CD14-positive monocyte (primary cell): ENCODE data around the gene UBE3A. TPM values are rescaled to one million over a fixed set of nuclear protein-coding genes. Genes with fewer than 3 reads are reported as not detected.

Experiments
- DNase-seq, 3 donors: peaks; one replicate each; pipeline ENCODE4 v3.0.0-alpha.2; 2011 to 2022
- H2AFZ ChIP-seq: 2 replicates; pipeline ENCODE4 v1.6.0; 2012; ENCODE audit warnings: mild to moderate bottlenecking, low read depth, low read length, inconsistent platforms; ENCODE audit not compliant: insufficient read depth, poor library complexity, severe bottlenecking
- H3K27ac ChIP-seq, 2 donors: 1 replicate in 1 of 2; 2 replicates in 1 of 2; pipeline ENCODE4 v1.5.1; 2012 to 2013; ENCODE audit warnings: low read length in 2 of 2, control low read depth in 1 of 2, inconsistent platforms in 1 of 2, low read depth in 1 of 2, mild to moderate bottlenecking in 1 of 2
- H3K27me3 ChIP-seq, 2 donors: one replicate each; pipeline versions ENCODE4 v1.6.0 to v1.6.1; 2011 to 2013; ENCODE audit warnings: low read length in 2 of 2; ENCODE audit not compliant: control insufficient read depth in 2 of 2, insufficient read depth in 2 of 2
- H3K36me3 ChIP-seq, 2 donors: replicated peaks in 1 of 2; 1 replicate in 1 of 2; 2 replicates in 1 of 2; pipeline versions ENCODE4 v1.5.1 to v1.6.1; 2012 to 2013; ENCODE audit warnings: low read length in 2 of 2, control low read depth in 1 of 2, inconsistent platforms in 1 of 2, mild to moderate bottlenecking in 1 of 2; ENCODE audit not compliant: insufficient read depth in 2 of 2, control insufficient read depth in 1 of 2
- H3K4me1 ChIP-seq, 2 donors: 1 replicate in 1 of 2; 2 replicates in 1 of 2; pipeline versions ENCODE4 v1.5.1 to v1.6.1; 2012 to 2013; ENCODE audit warnings: low read length in 2 of 2, control low read depth in 1 of 2, inconsistent platforms in 1 of 2, mild to moderate bottlenecking in 1 of 2, moderate library complexity in 1 of 2; ENCODE audit not compliant: insufficient read depth in 2 of 2, control insufficient read depth in 1 of 2
- H3K4me2 ChIP-seq: replicated peaks from 2 replicates; pipeline ENCODE3; 2012; ENCODE audit warnings: low read length, moderate library complexity, mild to moderate bottlenecking; ENCODE audit not compliant: poor library complexity, severe bottlenecking; ENCODE audit errors: extremely low read depth
- H3K4me3 ChIP-seq, 3 experiments: fragments of 200-600 bp in 1 of 3; sonication (generic) in 1 of 3; replicated peaks in 1 of 3; 1 replicate in 2 of 3; 2 replicates in 1 of 3; pipeline ENCODE4 v1.5.1; 2011 to 2013; ENCODE audit warnings: low read length in 3 of 3, mild to moderate bottlenecking in 3 of 3, control low read depth in 2 of 3, low read depth in 2 of 3, inconsistent platforms in 1 of 3, moderate library complexity in 1 of 3
- H3K79me2 ChIP-seq: 2 replicates; pipeline ENCODE4 v1.6.0; 2012; ENCODE audit warnings: mild to moderate bottlenecking, control low read depth, inconsistent platforms, low read length, moderate library complexity; ENCODE audit not compliant: insufficient read depth
- H3K9ac ChIP-seq: 2 replicates; pipeline ENCODE4 v1.6.0; 2017; ENCODE audit warnings: low read length, mild to moderate bottlenecking; ENCODE audit not compliant: insufficient read depth, poor library complexity, severe bottlenecking
- H3K9me3 ChIP-seq, 2 donors: replicated peaks in 1 of 2; 1 replicate in 1 of 2; 2 replicates in 1 of 2; pipeline versions ENCODE4 v1.5.1 to v1.6.1; 2012 to 2013; ENCODE audit warnings: low read length in 2 of 2, control low read depth in 1 of 2; ENCODE audit not compliant: control insufficient read depth in 1 of 2, insufficient read depth in 1 of 2
- H4K20me1 ChIP-seq: 2 replicates; pipeline ENCODE4 v1.6.0; 2012; ENCODE audit warnings: mild to moderate bottlenecking, low read length, control low read depth, moderate library complexity; ENCODE audit not compliant: insufficient read depth
- H3K27ac Mint-ChIP-seq, 7 donors: one replicate each; pipeline ENCODE4 v1.8.0; 2020; ENCODE audit warnings: mild to moderate bottlenecking in 7 of 7, mixed read lengths in 7 of 7, moderate library complexity in 6 of 7, inconsistent platforms in 2 of 7
- H3K27me3 Mint-ChIP-seq, 3 donors: one replicate each; pipeline ENCODE4 v1.8.0; 2021 to 2022; ENCODE audit warnings: low read depth in 3 of 3, mild to moderate bottlenecking in 3 of 3, mixed read lengths in 3 of 3, moderate library complexity in 3 of 3, inconsistent platforms in 1 of 3
- H3K36me3 Mint-ChIP-seq, 2 donors: one replicate each; pipeline ENCODE4 v1.8.0; 2020; ENCODE audit warnings: mixed read lengths in 2 of 2, inconsistent platforms in 1 of 2, mild to moderate bottlenecking in 1 of 2
- H3K4me1 Mint-ChIP-seq: one replicate; pipeline ENCODE4 v1.8.0; 2020; ENCODE audit warnings: mild to moderate bottlenecking, mixed read lengths
- H3K4me3 Mint-ChIP-seq, 2 donors: one replicate each; pipeline ENCODE4 v1.8.0; 2020; ENCODE audit warnings: mild to moderate bottlenecking in 2 of 2, mixed read lengths in 2 of 2, moderate library complexity in 1 of 2
- H3K9me3 Mint-ChIP-seq, 7 donors: one replicate each; pipeline ENCODE4 v1.8.0; 2020 to 2022; ENCODE audit warnings: mixed read lengths in 7 of 7, mild to moderate bottlenecking in 6 of 7, moderate library complexity in 6 of 7, inconsistent platforms in 2 of 7
- WGBS: methylation state at CpG from one replicate; pipeline ENCODE4 v1.1.5; 2013; ENCODE audit warnings: missing lambda C conversion rate; ENCODE audit not compliant: insufficient coverage; 5-methylcytosine and 5-hydroxymethylcytosine counted together
- intact Hi-C, 2 donors: fragments of 100-400 bp; cut with micrococcal nuclease; formaldehyde crosslinking; loops; one replicate each; pipeline versions ENCODE4 v1.15.0 to v1.15.1; 2023
- polyA plus RNA-seq, 3 donors: library from polyadenylated mRNA; depleted of rRNA in 1 of 3; unstranded in 2 of 3; stranded (reverse) in 1 of 3; fragments of 300-500 nt in 2 of 3; fragments of >200 nt in 1 of 3; fragmentation: Illumina TruSeq in 2 of 3; gene quantifications; 1 replicate in 2 of 3; 2 replicates in 1 of 3; pipeline ENCODE4 v1.2.3, GENCODE V29; 2012 to 2021
- TF ChIP-seq, protein P1 (sequence below): fragments of 200-600 bp; IDR thresholded peaks from one replicate; pipeline ENCODE4 v1.8.0; 2022; ENCODE audit warnings: antibody characterized with exemption, mild to moderate bottlenecking

UBE3A gene
- polyA plus RNA-seq, 3 donors = 13.9 to 73.3 (median 54.5) TPM

- Histone ChIP-seq H3K27me3 (no peaks in the 10 kb centered on the region), H3K9ac (no peak overlapping the region), H4K20me1 (no peaks in the 10 kb centered on the region), H3K4me2 (no peak overlapping the region), H3K27ac (no peak overlapping the region), H3K4me3 (no peak overlapping the region), H3K9me3 (peaks cover 22 to 35% of the 10 kb centered on the region in 2 donors), H3K79me2 (no peaks in the 10 kb centered on the region), H2AFZ (no peak overlapping the region), H3K36me3 (no peaks in the 10 kb centered on the region), H3K4me1 (no peaks in the 10 kb centered on the region)
- Mint-ChIP-seq H3K36me3 (no peaks in the 10 kb centered on the region), H3K4me3 (no peak overlapping the region), H3K27me3 (no peaks in the 10 kb centered on the region), H3K27ac (no peak overlapping the region), H3K4me1 (no peaks in the 10 kb centered on the region), H3K9me3 (peaks cover 23 to 34% (median 29%) of the 10 kb centered on the region in 7 donors)
- TF ChIP-seq, protein P1, sequence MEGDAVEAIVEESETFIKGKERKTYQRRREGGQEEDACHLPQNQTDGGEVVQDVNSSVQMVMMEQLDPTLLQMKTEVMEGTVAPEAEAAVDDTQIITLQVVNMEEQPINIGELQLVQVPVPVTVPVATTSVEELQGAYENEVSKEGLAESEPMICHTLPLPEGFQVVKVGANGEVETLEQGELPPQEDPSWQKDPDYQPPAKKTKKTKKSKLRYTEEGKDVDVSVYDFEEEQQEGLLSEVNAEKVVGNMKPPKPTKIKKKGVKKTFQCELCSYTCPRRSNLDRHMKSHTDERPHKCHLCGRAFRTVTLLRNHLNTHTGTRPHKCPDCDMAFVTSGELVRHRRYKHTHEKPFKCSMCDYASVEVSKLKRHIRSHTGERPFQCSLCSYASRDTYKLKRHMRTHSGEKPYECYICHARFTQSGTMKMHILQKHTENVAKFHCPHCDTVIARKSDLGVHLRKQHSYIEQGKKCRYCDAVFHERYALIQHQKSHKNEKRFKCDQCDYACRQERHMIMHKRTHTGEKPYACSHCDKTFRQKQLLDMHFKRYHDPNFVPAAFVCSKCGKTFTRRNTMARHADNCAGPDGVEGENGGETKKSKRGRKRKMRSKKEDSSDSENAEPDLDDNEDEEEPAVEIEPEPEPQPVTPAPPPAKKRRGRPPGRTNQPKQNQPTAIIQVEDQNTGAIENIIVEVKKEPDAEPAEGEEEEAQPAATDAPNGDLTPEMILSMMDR = no peak
- intact Hi-C loops = no loop called here
- WGBS = 100% methylated on average over 1 of the region's 1 CpG
- DNase-seq = no peak
These were observed 27.0 kb upstream of the UBE3A start for GRCh38 chr15:25465835-25466234.

- no peak overlapping the region for H3K27ac ChIP-seq
- Mint-ChIP-seq H3K9me3 (peaks cover 24 to 29% (median 27%) of the 10 kb centered on the region in 7 donors), H3K4me3 (no peak overlapping the region), H3K27me3 (no peaks in the 10 kb centered on the region), H3K27ac (no peak overlapping the region), H3K36me3 (no peaks in the 10 kb centered on the region), H3K4me1 (no peaks in the 10 kb centered on the region)
- H3K36me3 ChIP-seq = no peaks in the 10 kb centered on the region
- no peak overlapping the region for H3K4me2 ChIP-seq
- WGBS = no CpG with 5 or more reads among the region's 2 CpGs
- no peak for DNase-seq
- no peaks in the 10 kb centered on the region for H3K79me2 ChIP-seq
- H3K4me3 ChIP-seq = no peak overlapping the region
- H3K4me1 ChIP-seq = no peaks in the 10 kb centered on the region
- H2AFZ ChIP-seq = no peak overlapping the region
- H3K27me3 ChIP-seq = no peaks in the 10 kb centered on the region
- TF ChIP-seq, protein P1 = no peak
- no peak overlapping the region for H3K9ac ChIP-seq
- H4K20me1 ChIP-seq = no peaks in the 10 kb centered on the region
- intact Hi-C loops = no loop called here
- H3K9me3 ChIP-seq = peaks cover 22 to 33% of the 10 kb centered on the region in 2 donors
These were observed 26.0 kb upstream of the UBE3A start for GRCh38 chr15:25464784-25465183.
